ENCODE data around the gene FES. TPM values are rescaled to one million over a fixed set of nuclear protein-coding genes. Genes with fewer than 3 reads are reported as not detected.

The FES gene
- total RNA-seq, 1 donor from 2014 or later, result 3.2 TPM

DNA sequence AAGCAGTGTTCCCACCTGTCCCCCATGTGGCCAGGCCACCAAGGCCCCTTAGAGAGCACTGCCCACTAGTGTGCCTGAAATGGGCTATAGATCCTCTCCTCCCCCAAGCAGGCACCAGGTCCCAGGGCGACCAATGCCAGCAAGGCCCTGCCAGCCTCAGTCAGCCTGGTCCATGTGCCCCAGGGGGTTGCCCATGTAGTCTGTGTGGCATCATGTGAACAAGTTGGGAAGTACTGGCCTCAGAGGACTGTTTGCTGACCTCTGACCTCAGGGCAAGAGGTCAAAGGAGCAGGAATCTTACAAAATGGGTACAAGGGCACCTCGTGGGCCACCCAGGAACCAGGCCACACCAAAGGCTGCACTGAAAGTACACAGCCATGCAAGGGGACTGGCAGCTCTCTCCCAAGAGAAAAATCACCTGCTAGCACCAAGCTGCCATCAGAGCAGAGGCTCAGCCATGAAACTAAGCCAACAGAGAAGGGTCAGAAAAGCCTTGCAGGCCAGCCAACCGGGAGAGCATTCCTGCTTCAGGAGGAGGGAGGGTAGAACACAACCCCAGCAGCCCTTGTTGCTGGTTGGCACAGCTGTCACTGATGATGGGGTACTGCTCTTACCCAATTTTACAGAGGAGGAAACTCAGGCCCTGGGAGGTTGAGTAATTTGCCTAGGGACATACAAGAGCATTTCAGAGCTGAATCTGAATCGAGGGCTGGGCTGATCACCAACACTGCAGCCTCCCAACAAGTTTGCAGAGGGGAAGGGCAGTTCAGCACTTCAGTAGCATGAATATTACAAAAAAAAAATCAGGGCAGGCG is 21.1 kb upstream of the FES start:
- Histone ChIP-seq H3K36me3 (ENCODE audit: control insufficient read depth, insufficient read depth, low read length) (no peaks in the 10 kb centered on the region), H3K27me3 (ENCODE audit: control insufficient read depth, insufficient read depth, low read length) (no peaks in the 10 kb centered on the region), H3K4me3 (ENCODE audit: low read depth, low read length) (no peak overlapping the region)
- TF ChIP-seq, protein P1, sequence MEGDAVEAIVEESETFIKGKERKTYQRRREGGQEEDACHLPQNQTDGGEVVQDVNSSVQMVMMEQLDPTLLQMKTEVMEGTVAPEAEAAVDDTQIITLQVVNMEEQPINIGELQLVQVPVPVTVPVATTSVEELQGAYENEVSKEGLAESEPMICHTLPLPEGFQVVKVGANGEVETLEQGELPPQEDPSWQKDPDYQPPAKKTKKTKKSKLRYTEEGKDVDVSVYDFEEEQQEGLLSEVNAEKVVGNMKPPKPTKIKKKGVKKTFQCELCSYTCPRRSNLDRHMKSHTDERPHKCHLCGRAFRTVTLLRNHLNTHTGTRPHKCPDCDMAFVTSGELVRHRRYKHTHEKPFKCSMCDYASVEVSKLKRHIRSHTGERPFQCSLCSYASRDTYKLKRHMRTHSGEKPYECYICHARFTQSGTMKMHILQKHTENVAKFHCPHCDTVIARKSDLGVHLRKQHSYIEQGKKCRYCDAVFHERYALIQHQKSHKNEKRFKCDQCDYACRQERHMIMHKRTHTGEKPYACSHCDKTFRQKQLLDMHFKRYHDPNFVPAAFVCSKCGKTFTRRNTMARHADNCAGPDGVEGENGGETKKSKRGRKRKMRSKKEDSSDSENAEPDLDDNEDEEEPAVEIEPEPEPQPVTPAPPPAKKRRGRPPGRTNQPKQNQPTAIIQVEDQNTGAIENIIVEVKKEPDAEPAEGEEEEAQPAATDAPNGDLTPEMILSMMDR (IDR thresholded peaks at IDR 0.05; ENCODE audit: insufficient read depth, low read length, severe bottlenecking), result no peak
- FAIRE-seq (no peak), DNase-seq (ENCODE audit: low read depth) (peak; percentile 85)

DNA sequence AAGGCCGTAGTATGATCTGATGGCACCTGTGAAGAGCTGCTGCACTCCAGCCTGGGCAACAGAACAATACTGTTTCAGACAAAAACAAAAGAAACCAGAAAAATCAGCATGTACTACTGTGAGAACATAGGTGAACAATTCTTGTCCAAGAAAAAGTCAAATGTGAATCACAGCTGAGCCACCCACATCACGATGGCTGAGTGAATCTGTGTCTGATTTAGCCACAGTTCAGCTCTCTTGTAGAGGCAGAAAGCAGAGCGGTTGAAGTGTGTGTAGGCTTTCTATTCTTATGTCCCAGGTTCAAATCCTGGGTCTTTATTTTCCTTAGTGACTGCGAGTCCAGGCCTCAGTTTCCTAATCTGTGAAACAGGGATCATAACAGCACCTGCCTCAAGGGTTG is 20.3 kb upstream of the FES start:
- no peaks in the 10 kb centered on the region for H3K27me3 ChIP-seq (ENCODE audit: control insufficient read depth, insufficient read depth, low read length)
- no peak overlapping the region for H3K4me3 ChIP-seq (ENCODE audit: low read depth, low read length)
- TF ChIP-seq, protein P1 (IDR thresholded peaks at IDR 0.05; ENCODE audit: insufficient read depth, low read length, severe bottlenecking), result no peak
- FAIRE-seq, result no peak
- DNase-seq (ENCODE audit: low read depth), result peak; percentile 31
- no peaks in the 10 kb centered on the region for H3K36me3 ChIP-seq (ENCODE audit: control insufficient read depth, insufficient read depth, low read length)

DNA sequence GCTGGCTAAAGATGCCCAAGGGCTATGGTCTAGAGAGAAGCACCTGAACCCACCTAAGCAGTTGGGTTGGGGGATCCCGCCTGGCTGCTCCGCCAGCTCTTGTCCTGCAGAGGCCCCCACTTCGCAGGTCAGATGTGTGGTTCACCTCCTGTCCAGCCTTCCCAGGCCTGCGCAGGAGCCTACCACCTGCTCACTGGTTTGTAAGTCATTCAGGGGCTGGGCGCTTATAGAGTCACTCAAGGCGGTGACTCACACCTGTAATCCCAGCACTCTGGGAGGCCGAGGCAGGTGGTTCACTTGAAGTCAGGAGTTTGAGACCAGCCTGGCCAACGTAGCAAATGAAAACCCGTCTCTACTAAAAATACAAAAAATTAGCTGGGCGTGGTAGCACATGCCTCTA is 19.8 kb upstream of the FES start:
- no peak for DNase-seq (ENCODE audit: low read depth)
- TF ChIP-seq, protein P1 (IDR thresholded peaks at IDR 0.05; ENCODE audit: insufficient read depth, low read length, severe bottlenecking), result no peak
- no peaks in the 10 kb centered on the region for H3K36me3 ChIP-seq (ENCODE audit: control insufficient read depth, insufficient read depth, low read length)
- H3K4me3 ChIP-seq (ENCODE audit: low read depth, low read length), result no peak overlapping the region
- FAIRE-seq, result no peak
- no peaks in the 10 kb centered on the region for H3K27me3 ChIP-seq (ENCODE audit: control insufficient read depth, insufficient read depth, low read length)

DNA sequence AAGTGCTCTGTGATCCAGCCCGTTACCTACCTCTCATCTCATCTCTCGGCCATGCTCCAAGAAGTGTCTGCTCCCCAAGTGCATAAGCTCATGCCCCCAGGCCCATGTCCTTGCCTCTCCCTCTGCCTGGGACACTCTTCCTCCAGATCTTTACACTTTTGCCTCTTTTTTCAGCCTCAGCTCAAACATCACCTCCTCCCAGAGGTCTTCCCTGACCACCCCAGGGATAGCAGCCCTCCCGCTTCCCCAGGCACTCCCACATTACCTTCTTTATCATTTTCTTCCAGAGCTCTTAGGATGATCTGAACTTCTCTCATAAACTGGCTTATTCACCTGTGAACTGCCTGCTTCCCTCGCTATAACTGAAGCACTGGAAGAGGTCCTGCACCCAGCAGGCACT is 18.6 kb upstream of the FES start:
- Histone ChIP-seq H3K36me3 (ENCODE audit: control insufficient read depth, insufficient read depth, low read length) (no peaks in the 10 kb centered on the region), H3K27me3 (ENCODE audit: control insufficient read depth, insufficient read depth, low read length) (no peaks in the 10 kb centered on the region), H3K4me3 (ENCODE audit: low read depth, low read length) (no peak overlapping the region)
- TF ChIP-seq, protein P1 (IDR thresholded peaks at IDR 0.05; ENCODE audit: insufficient read depth, low read length, severe bottlenecking), result no peak
- DNase-seq (ENCODE audit: low read depth) (no peak), FAIRE-seq (no peak)

DNA sequence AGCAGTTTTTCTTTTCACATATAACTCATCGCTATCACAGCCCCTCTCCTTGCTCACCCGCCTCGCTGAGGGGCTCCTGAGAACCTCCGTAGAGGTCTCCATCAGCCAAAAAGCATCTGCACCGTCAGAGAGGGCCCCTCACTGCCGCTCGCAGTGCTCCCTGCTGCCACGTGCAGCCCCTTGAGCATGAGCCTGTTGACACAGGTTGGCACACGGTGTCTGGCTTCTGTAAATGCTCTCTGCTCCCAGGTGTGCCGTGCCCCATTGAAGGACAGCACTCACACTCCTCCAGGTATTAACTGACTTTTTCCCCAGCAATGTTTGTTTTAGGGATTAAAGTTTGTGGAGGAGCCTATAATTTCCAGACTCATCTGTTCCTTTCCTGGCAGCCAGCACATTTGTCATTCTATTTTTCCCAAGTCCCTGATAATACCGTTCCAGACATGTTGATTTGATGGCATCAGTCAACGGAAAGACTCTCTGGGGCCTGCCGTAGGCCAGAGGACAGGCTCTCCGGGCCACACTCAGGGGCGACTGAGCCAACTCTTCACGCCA is 18.1 kb upstream of the FES start:
- Histone ChIP-seq H3K36me3 (ENCODE audit: control insufficient read depth, insufficient read depth, low read length) (no peaks in the 10 kb centered on the region), H3K27me3 (ENCODE audit: control insufficient read depth, insufficient read depth, low read length) (no peaks in the 10 kb centered on the region), H3K4me3 (ENCODE audit: low read depth, low read length) (no peak overlapping the region)
- FAIRE-seq (no peak), DNase-seq (ENCODE audit: low read depth) (no peak)
- TF ChIP-seq, protein P1 (IDR thresholded peaks at IDR 0.05; ENCODE audit: insufficient read depth, low read length, severe bottlenecking), result no peak
